Amniotic epithelial cell (primary cell): ENCODE results near the gene GPR61.

Experiments used
- DNase-seq: peaks from one replicate; pipeline ENCODE4 v3.0.0-alpha.2; 2010; ENCODE audit warnings: low read depth

Gene GPR61

GRCh38 chr1:109508873-109509175, 30.8 kb upstream of the GPR61 start:
- no peak for DNase-seq

GRCh38 chr1:109509176-109510134, 30.2 kb upstream of the GPR61 start, which contains the start of gene AMIGO1:
Gene AMIGO1 (minus strand): TSS chr1:109509727. CDS start chr1:109508912, 815 bp downstream.
- DNase-seq = no peak

- DNase-seq = no peak
Observed at GRCh38 chr1:109513110-109513710, 26.5 kb upstream of the GPR61 start.

GRCh38 chr1:109514846-109515245, 24.8 kb upstream of the GPR61 start:
- no peak for DNase-seq

GRCh38 chr1:109516872-109517271, 22.8 kb upstream of the GPR61 start:
- no peak for DNase-seq

GRCh38 chr1:109517337-109517736, 22.3 kb upstream of the GPR61 start:
- DNase-seq = no peak

- DNase-seq = no peak
Observed at GRCh38 chr1:109521002-109521951, 18.4 kb upstream of the GPR61 start.

GRCh38 chr1:109522026-109522425, 17.6 kb upstream of the GPR61 start:
- DNase-seq = no peak

- no peak for DNase-seq
Observed at GRCh38 chr1:109523706-109524105, 16.0 kb upstream of the GPR61 start.

GRCh38 chr1:109527098-109527811, 12.4 kb upstream of the GPR61 start:
- DNase-seq = no peak

GRCh38 chr1:109527846-109528695, 11.6 kb upstream of the GPR61 start:
- no peak for DNase-seq

GRCh38 chr1:109528712-109529111, 11.0 kb upstream of the GPR61 start:
- DNase-seq = no peak

GRCh38 chr1:109529881-109530456, 9.7 kb upstream of the GPR61 start:
- DNase-seq = no peak

GRCh38 chr1:109530457-109531087, 9.1 kb upstream of the GPR61 start:
- no peak for DNase-seq

GRCh38 chr1:109531380-109531779, 8.3 kb upstream of the GPR61 start:
- DNase-seq = no peak

GRCh38 chr1:109531826-109532364, 7.8 kb upstream of the GPR61 start:
- no peak for DNase-seq

GRCh38 chr1:109532365-109533136, 7.1 kb upstream of the GPR61 start:
- peak; percentile 59 for DNase-seq

- no peak for DNase-seq
Observed at GRCh38 chr1:109534307-109534858, 5.3 kb upstream of the GPR61 start.
